ENCODE results near the gene TSSK1B. TPM values are rescaled to one million over a fixed set of nuclear protein-coding genes. Genes with fewer than 3 reads are reported as not detected.
"Not testable (repeated sequence)": the region's sequence is repeated elsewhere in the genome, so short reads cannot be mapped to it uniquely, and the experiment has no call there.

The TSSK1B gene
- polyA plus RNA-seq (2011; rRNA removed) (not detected in 2 replicates), polyA minus RNA-seq (2011; rRNA and poly(A)+ RNA removed) (0.31 and 0.38 TPM in 2 replicates)

GRCh38 chr5:113434889-113435288 lies at the start of gene TSSK1B:
TSS of gene TSSK1B (minus strand) at chr5:113434989. CDS start at chr5:113434839, 150 bp downstream.
- CTCF ChIA-PET: no interaction called here
- no peaks in the 10 kb centered on the region for H3K27me3 ChIP-seq (ENCODE audit: control insufficient read depth, insufficient read depth, low read length)
- DNase-seq (ENCODE audit: low read depth): no peak
- no peak within 1 kb of the TSS for H3K4me3 ChIP-seq (ENCODE audit: low read depth, low read length)
- H3K36me3 ChIP-seq (ENCODE audit: control insufficient read depth, insufficient read depth, low read length): no peaks in the 10 kb centered on the region
- POLR2A ChIA-PET: no interaction called here
- no peak for TF ChIP-seq CTCF (IDR thresholded peaks at IDR 0.05; ENCODE audit: insufficient read depth, low read depth, low read length)

- no peak for DNase-seq (ENCODE audit: low read depth)
- no peak for TF ChIP-seq CTCF (IDR thresholded peaks at IDR 0.05; ENCODE audit: insufficient read depth, low read depth, low read length)
- H3K36me3 ChIP-seq (ENCODE audit: control insufficient read depth, insufficient read depth, low read length): no peaks in the 10 kb centered on the region
- no peaks in the 10 kb centered on the region for H3K27me3 ChIP-seq (ENCODE audit: control insufficient read depth, insufficient read depth, low read length)
- ChIA-PET POLR2A (no interaction called here), CTCF (no interaction called here)
- H3K4me3 ChIP-seq (ENCODE audit: low read depth, low read length): no peak overlapping the region
Observed at GRCh38 chr5:113480243-113480642, 45.5 kb upstream of the TSSK1B start.

- ChIA-PET CTCF (no interaction called here), POLR2A (no interaction called here)
- Histone ChIP-seq H3K4me3 (ENCODE audit: low read depth, low read length) (no peak overlapping the region), H3K36me3 (ENCODE audit: control insufficient read depth, insufficient read depth, low read length) (no peaks in the 10 kb centered on the region), H3K27me3 (ENCODE audit: control insufficient read depth, insufficient read depth, low read length) (no peaks in the 10 kb centered on the region)
- DNase-seq (ENCODE audit: low read depth): no peak
- no peak for TF ChIP-seq CTCF (IDR thresholded peaks at IDR 0.05; ENCODE audit: insufficient read depth, low read depth, low read length)
Observed at GRCh38 chr5:113478691-113479090, 43.9 kb upstream of the TSSK1B start.

GRCh38 chr5:113474100-113474728 lies 39.4 kb upstream of the TSSK1B start:
- TF ChIP-seq CTCF (IDR thresholded peaks at IDR 0.05; ENCODE audit: insufficient read depth, low read depth, low read length): no peak
- no peak for DNase-seq (ENCODE audit: low read depth)
- CTCF ChIA-PET: interaction anchor here (0.8 to 2.8 kb wide), 2 partner anchors 14 to 26 kb away, joined by 4 to 7 read pairs; partner anchors contain the start of gene MCC
- H3K4me3 ChIP-seq (ENCODE audit: low read depth, low read length): no peak overlapping the region
- POLR2A ChIA-PET: no interaction called here
- H3K27me3 ChIP-seq (ENCODE audit: control insufficient read depth, insufficient read depth, low read length): no peaks in the 10 kb centered on the region
- H3K36me3 ChIP-seq (ENCODE audit: control insufficient read depth, insufficient read depth, low read length): no peaks in the 10 kb centered on the region

- Histone ChIP-seq H3K4me3 (ENCODE audit: low read depth, low read length) (no peak overlapping the region), H3K27me3 (ENCODE audit: control insufficient read depth, insufficient read depth, low read length) (no peaks in the 10 kb centered on the region), H3K36me3 (ENCODE audit: control insufficient read depth, insufficient read depth, low read length) (no peaks in the 10 kb centered on the region)
- ChIA-PET POLR2A (no interaction called here), CTCF (no interaction called here)
- TF ChIP-seq CTCF (IDR thresholded peaks at IDR 0.05; ENCODE audit: insufficient read depth, low read depth, low read length): no peak
- DNase-seq (ENCODE audit: low read depth): no peak
Observed at GRCh38 chr5:113463032-113463431, 28.2 kb upstream of the TSSK1B start.

GRCh38 chr5:113457106-113457505 lies 22.3 kb upstream of the TSSK1B start:
- H3K4me3 ChIP-seq (ENCODE audit: low read depth, low read length); H3K27me3 ChIP-seq (ENCODE audit: control insufficient read depth, insufficient read depth, low read length); DNase-seq (ENCODE audit: low read depth); POLR2A ChIA-PET; H3K36me3 ChIP-seq (ENCODE audit: control insufficient read depth, insufficient read depth, low read length); CTCF ChIA-PET: not testable (repeated sequence)
